ENCODE results near the gene IDE.

DNA sequence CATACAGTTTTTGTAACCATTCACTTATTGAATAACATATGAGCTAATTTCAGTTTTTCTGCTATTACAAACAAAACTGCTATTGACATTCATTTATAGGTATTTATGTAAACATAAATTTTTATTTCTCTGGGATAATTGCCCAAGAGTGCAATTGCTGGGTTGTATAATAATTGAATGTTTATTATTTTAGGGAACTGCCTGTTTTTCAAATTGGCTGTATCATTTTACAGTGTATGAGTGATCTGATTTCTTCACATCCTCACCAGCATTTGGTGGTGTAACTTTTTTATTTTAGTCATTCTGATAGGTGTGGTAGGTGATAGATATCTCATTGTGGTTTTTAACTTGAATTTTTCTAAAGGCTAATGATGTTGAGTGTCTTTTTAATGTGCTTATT lies 45.5 kb upstream of the IDE start:
- TF ChIP-seq, protein P1, sequence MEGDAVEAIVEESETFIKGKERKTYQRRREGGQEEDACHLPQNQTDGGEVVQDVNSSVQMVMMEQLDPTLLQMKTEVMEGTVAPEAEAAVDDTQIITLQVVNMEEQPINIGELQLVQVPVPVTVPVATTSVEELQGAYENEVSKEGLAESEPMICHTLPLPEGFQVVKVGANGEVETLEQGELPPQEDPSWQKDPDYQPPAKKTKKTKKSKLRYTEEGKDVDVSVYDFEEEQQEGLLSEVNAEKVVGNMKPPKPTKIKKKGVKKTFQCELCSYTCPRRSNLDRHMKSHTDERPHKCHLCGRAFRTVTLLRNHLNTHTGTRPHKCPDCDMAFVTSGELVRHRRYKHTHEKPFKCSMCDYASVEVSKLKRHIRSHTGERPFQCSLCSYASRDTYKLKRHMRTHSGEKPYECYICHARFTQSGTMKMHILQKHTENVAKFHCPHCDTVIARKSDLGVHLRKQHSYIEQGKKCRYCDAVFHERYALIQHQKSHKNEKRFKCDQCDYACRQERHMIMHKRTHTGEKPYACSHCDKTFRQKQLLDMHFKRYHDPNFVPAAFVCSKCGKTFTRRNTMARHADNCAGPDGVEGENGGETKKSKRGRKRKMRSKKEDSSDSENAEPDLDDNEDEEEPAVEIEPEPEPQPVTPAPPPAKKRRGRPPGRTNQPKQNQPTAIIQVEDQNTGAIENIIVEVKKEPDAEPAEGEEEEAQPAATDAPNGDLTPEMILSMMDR (IDR thresholded peaks at IDR 0.05; ENCODE audit: low read length) = no peak
- no peak for TF ChIP-seq EZH2 (optimal IDR thresholded peaks at IDR 0.05; ENCODE audit: low read depth, low read length)
- no peak for TF ChIP-seq EZH2phosphoT487 (IDR thresholded peaks at IDR 0.05; ENCODE audit: low read length)
